ENCODE measurements around the gene ESYT1. TPM values are rescaled to one million over a fixed set of nuclear protein-coding genes. Genes with fewer than 3 reads are reported as not detected.

The ESYT1 gene
- total and polyA plus RNA-seq, 4 donors: 41.0 to 93.5 (median 58.8) TPM

DNA sequence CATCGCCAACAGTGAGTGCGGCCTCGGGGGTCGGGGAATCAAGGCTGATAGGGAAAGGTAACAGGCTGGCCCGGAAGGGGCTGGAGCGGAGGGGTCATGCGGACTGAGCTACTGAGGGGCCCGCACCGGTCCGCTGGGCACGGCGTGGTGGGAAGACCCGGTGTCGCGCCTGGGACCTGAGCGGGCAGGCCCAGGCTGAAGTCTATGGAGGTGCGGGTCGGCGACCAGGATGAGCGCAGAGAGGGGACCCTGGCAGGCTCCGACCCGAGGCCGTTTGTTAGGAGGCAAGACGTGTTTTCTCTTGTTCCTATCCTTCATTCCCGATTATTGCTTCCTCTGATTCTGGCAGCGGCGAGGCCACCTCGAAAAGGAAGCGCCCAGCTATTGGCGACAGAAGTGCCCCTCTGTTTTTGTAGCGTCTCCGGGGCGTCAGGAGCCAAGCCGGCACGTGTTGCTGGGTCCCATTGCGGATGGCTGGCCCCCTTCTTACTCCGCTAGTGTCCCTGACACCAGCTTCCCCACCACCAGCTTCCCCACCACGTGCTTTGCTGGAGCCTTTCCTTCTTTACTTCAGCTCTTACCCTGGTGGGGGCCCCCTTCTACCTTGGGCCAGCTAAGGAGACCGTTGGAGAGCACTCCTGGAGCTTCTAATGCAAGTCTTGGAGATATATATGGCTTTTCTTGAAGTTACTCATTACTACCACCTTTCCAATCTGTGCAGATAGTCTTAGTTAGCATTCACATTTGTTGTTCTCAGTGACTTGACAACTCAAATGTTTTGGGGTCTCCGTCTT, 23.1 kb upstream of the ESYT1 start:
- no peak for DNase-seq (ENCODE audit: low spot score)
- peak overlapping the region; percentile 71 to 91 for H3K9ac ChIP-seq (ENCODE audit: low read depth in 1 of 2, low read length in 2 of 2)
- H3K9me3 ChIP-seq (ENCODE audit: control insufficient read depth in 4 of 4, low read length in 3 of 4): no peaks in the 10 kb centered on the region
- peaks cover 0 to 24% (median 13%) of the 10 kb centered on the region in 4 donors for H3K4me1 ChIP-seq (ENCODE audit: control insufficient read depth in 4 of 4, insufficient read depth in 4 of 4, low read length in 3 of 4)
- peak overlapping the region; percentile 66 to 83 for H3K27ac ChIP-seq (ENCODE audit: low read depth in 1 of 2, low read length in 2 of 2)
- H3K36me3 ChIP-seq (ENCODE audit: control insufficient read depth in 4 of 4, insufficient read depth in 3 of 4, low read depth in 1 of 4, low read length in 3 of 4): peaks cover 16 to 46% (median 40%) of the 10 kb centered on the region in 4 donors
- peak overlapping the region; percentile 67 to 88 (median 81) for H3K4me3 ChIP-seq (ENCODE audit: low read depth in 1 of 3, low read length in 3 of 3)
- no peaks in the 10 kb centered on the region for H3K27me3 ChIP-seq (ENCODE audit: control insufficient read depth in 4 of 4, insufficient read depth in 4 of 4, low read length in 3 of 4)
- TF ChIP-seq SP1 (IDR thresholded peaks at IDR 0.05) (no peak), RXRA (IDR thresholded peaks at IDR 0.05) (no peak), YY1 (IDR thresholded peaks at IDR 0.05) (no peak), NR2F2 (IDR thresholded peaks at IDR 0.05) (no peak), FOXA1 (IDR thresholded peaks at IDR 0.05) (no peak), HNF4A (conservative IDR thresholded peaks at IDR 0.05) (no peak), EGR1 (IDR thresholded peaks at IDR 0.05; ENCODE audit: low read depth in 2 of 2) (no peak), GABPA (IDR thresholded peaks at IDR 0.05 in 1 of 2, conservative IDR thresholded peaks at IDR 0.05 in 1 of 2) (no peak)
- TF ChIP-seq, protein P1, sequence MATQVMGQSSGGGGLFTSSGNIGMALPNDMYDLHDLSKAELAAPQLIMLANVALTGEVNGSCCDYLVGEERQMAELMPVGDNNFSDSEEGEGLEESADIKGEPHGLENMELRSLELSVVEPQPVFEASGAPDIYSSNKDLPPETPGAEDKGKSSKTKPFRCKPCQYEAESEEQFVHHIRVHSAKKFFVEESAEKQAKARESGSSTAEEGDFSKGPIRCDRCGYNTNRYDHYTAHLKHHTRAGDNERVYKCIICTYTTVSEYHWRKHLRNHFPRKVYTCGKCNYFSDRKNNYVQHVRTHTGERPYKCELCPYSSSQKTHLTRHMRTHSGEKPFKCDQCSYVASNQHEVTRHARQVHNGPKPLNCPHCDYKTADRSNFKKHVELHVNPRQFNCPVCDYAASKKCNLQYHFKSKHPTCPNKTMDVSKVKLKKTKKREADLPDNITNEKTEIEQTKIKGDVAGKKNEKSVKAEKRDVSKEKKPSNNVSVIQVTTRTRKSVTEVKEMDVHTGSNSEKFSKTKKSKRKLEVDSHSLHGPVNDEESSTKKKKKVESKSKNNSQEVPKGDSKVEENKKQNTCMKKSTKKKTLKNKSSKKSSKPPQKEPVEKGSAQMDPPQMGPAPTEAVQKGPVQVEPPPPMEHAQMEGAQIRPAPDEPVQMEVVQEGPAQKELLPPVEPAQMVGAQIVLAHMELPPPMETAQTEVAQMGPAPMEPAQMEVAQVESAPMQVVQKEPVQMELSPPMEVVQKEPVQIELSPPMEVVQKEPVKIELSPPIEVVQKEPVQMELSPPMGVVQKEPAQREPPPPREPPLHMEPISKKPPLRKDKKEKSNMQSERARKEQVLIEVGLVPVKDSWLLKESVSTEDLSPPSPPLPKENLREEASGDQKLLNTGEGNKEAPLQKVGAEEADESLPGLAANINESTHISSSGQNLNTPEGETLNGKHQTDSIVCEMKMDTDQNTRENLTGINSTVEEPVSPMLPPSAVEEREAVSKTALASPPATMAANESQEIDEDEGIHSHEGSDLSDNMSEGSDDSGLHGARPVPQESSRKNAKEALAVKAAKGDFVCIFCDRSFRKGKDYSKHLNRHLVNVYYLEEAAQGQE (IDR thresholded peaks at IDR 0.05): no peak
- TF ChIP-seq, protein P2, sequence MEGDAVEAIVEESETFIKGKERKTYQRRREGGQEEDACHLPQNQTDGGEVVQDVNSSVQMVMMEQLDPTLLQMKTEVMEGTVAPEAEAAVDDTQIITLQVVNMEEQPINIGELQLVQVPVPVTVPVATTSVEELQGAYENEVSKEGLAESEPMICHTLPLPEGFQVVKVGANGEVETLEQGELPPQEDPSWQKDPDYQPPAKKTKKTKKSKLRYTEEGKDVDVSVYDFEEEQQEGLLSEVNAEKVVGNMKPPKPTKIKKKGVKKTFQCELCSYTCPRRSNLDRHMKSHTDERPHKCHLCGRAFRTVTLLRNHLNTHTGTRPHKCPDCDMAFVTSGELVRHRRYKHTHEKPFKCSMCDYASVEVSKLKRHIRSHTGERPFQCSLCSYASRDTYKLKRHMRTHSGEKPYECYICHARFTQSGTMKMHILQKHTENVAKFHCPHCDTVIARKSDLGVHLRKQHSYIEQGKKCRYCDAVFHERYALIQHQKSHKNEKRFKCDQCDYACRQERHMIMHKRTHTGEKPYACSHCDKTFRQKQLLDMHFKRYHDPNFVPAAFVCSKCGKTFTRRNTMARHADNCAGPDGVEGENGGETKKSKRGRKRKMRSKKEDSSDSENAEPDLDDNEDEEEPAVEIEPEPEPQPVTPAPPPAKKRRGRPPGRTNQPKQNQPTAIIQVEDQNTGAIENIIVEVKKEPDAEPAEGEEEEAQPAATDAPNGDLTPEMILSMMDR (IDR thresholded peaks at IDR 0.05; ENCODE audit: low read depth, low read length, missing input control): no peak
- under 1% methylated on average over 40 of the region's 40 CpGs for WGBS

DNA sequence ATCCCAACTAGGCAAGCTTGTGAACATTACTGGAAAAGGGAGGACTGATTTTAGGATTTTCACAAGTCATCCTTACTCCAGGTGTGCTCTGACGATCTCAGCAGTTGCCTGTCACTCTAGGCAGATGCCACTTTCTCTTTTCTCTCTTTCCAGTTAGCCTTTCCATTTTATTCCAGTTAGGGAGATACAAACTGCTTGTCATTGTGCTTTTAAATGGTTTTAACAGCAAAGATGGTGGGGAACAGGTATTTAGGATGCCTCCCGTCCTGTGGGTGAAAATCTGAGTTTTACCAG, 22.5 kb upstream of the ESYT1 start:
- Histone ChIP-seq H3K27me3 (ENCODE audit: control insufficient read depth in 4 of 4, insufficient read depth in 4 of 4, low read length in 3 of 4) (no peaks in the 10 kb centered on the region), H3K9ac (ENCODE audit: low read depth in 1 of 2, low read length in 2 of 2) (peak overlapping the region; percentile 32 to 91), H3K9me3 (ENCODE audit: control insufficient read depth in 4 of 4, low read length in 3 of 4) (no peaks in the 10 kb centered on the region), H3K4me1 (ENCODE audit: control insufficient read depth in 4 of 4, insufficient read depth in 4 of 4, low read length in 3 of 4) (peaks cover 0 to 24% (median 13%) of the 10 kb centered on the region in 4 donors), H3K4me3 (ENCODE audit: low read depth in 1 of 3, low read length in 3 of 3) (peak overlapping the region; percentile 67 to 88 (median 81)), H3K36me3 (ENCODE audit: control insufficient read depth in 4 of 4, insufficient read depth in 3 of 4, low read depth in 1 of 4, low read length in 3 of 4) (peaks cover 13 to 49% (median 43%) of the 10 kb centered on the region in 4 donors), H3K27ac (ENCODE audit: low read depth in 1 of 2, low read length in 2 of 2) (no peak overlapping the region)
- 42% methylated on average over 2 of the region's 2 CpGs for WGBS
- DNase-seq (ENCODE audit: low spot score): peak; percentile 33
- TF ChIP-seq NR2F2 (IDR thresholded peaks at IDR 0.05) (no peak), TAF1 (conservative IDR thresholded peaks at IDR 0.05) (no peak), RXRA (IDR thresholded peaks at IDR 0.05) (no peak), EGR1 (IDR thresholded peaks at IDR 0.05; ENCODE audit: low read depth in 2 of 2) (no peak), GABPA (IDR thresholded peaks at IDR 0.05 in 1 of 2, conservative IDR thresholded peaks at IDR 0.05 in 1 of 2) (no peak), SP1 (IDR thresholded peaks at IDR 0.05) (no peak), FOXA1 (IDR thresholded peaks at IDR 0.05) (no peak), HNF4G (IDR thresholded peaks at IDR 0.05) (no peak), RAD21 (IDR thresholded peaks at IDR 0.05) (no peak), FOXA2 (IDR thresholded peaks at IDR 0.05) (no peak), HNF4A (conservative IDR thresholded peaks at IDR 0.05) (no peak), YY1 (IDR thresholded peaks at IDR 0.05) (no peak)
- TF ChIP-seq, protein P1 (IDR thresholded peaks at IDR 0.05): no peak
- TF ChIP-seq, protein P3, sequence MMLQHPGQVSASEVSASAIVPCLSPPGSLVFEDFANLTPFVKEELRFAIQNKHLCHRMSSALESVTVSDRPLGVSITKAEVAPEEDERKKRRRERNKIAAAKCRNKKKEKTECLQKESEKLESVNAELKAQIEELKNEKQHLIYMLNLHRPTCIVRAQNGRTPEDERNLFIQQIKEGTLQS (IDR thresholded peaks at IDR 0.05): no peak
- TF ChIP-seq, protein P2 (IDR thresholded peaks at IDR 0.05; ENCODE audit: low read depth, low read length, missing input control): no peak
- TF ChIP-seq, protein P4, sequence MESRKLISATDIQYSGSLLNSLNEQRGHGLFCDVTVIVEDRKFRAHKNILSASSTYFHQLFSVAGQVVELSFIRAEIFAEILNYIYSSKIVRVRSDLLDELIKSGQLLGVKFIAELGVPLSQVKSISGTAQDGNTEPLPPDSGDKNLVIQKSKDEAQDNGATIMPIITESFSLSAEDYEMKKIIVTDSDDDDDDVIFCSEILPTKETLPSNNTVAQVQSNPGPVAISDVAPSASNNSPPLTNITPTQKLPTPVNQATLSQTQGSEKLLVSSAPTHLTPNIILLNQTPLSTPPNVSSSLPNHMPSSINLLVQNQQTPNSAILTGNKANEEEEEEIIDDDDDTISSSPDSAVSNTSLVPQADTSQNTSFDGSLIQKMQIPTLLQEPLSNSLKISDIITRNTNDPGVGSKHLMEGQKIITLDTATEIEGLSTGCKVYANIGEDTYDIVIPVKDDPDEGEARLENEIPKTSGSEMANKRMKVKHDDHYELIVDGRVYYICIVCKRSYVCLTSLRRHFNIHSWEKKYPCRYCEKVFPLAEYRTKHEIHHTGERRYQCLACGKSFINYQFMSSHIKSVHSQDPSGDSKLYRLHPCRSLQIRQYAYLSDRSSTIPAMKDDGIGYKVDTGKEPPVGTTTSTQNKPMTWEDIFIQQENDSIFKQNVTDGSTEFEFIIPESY (IDR thresholded peaks at IDR 0.05): no peak

Data from liver (tissue), 9 donors.